GM19238 (cell line): Measurements from ENCODE around the gene IGSF23.
A peak's percentile ranks its signal among the peaks of the same experiment; 100 is the strongest.

Source experiments
- DNase-seq: peaks from one replicate; pipeline ENCODE4 v3.0.0; 2011; ENCODE audit warnings: low spot score; ENCODE audit not compliant: insufficient read length

The IGSF23 gene

DNA sequence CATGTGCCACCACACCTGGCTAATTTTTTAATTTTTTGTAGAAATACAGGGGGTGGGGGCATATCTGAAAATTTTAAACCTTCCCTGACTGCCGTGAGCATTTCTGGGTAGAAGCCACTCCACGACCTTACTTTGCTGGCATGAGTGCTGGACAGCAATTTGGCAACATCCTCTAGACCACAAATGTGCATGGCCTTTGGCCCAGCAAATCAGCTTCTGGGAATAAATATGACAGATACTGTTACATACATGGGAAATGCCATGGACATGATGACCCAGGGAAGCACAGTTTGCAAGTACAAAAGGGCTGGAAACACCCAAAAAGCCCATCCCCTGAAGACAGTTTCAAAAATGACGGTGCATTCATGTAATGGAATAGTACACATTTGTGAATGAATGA is 27.2 kb downstream of the IGSF23 start:
- DNase-seq, result no peak

DNA sequence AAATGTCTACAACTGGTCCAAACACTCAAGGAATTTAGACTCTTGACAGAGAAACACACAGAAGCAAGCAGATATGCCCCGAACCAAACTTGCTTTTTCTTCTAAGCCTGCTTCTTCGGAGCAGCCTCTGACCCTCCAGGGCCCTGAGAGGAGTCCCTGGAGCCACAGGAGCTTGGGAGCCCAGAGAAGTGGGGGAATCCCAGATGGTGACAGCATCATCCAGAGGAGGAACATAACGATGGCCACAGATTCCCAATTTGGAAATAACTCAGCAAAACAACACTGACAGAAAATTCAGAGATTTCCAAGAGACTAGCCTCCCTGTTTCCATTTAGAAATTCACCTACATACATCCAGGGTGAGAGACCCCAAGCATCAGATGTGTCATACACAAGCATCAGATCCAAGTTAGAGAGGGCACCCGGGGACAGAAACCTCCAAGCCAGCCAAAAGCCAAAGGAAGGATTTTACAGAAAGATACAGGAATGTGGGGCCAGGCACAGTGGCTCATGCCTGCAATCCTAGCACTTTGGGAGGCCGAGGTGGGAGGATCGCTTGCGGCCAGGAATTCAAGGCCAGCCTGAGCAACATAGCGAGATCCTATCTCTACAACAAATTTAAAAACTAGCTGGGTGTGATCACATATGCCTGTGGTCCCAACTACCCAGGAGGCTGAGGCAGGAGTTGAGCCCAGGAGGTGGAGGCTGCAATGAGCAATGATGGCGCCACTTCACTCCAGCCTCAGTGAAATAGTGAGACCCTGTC is 28.3 kb downstream of the IGSF23 start:
- no peak for DNase-seq

DNA sequence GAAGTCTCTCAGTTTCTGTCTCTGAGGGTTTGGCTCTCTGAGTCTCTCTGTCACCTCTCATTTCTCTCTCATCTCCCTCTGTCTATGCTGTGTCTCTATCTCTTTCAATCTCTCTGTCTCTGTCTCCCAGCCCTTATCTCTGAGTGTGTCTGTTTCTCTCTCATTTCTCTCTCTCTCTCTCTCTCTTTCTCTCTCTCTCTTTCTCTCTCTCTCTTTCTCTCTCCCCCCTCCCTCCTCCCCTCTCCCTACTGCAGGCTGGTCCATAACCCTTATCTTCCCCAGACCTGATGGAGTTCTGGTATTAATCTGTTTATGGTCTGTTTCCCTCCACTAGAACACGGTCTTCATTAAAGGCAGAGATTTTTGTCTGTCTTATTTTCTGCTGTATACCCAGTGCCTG is 29.0 kb downstream of the IGSF23 start:
- DNase-seq, result no peak

DNA sequence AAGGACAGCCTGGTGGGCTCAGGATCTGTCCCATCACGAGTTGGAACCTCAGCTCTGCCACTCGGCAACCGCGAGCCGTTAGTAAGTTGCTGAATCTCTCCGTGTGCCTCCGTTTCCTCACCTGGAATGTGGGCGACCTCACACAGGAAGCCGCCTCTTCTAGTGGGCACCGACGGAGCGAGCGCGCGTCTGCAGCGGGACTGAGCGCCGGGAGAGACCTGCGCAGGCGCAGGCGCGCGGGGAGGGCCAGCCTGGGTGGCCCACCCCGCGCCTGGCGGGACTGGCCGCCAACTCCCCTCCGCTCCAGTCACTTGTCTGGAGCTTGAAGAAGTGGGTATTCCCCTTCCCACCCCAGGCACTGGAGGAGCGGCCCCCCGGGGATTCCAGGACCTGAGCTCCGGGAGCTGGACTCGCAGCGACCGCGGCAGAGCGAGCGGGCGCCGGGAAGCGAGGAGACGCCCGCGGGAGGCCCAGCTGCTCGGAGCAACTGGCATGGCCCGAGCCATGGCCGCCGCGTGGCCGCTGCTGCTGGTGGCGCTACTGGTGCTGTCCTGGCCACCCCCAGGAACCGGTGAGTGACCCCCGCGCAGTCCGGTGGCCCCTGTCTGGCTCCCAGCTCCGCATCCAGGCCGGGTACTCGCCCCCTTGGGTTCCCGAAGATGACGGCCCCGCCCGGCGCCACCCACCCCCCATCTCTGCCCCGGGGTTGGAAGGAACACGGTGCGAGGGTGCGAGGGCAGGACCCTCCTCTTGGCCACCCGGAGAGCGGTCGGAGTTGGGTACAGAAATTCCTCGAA is 30.4 kb downstream of the IGSF23 start, which contains the start of gene PVR:
Gene PVR (plus strand): TSS at position 306 of the 797 bp plus-strand sequence. CDS start 187 bp downstream, at position 493.
- DNase-seq, result peak; percentile 25

- no peak for DNase-seq
Measured at GRCh38 chr19:44644402-44645016, 31.1 kb downstream of the IGSF23 start.

DNA sequence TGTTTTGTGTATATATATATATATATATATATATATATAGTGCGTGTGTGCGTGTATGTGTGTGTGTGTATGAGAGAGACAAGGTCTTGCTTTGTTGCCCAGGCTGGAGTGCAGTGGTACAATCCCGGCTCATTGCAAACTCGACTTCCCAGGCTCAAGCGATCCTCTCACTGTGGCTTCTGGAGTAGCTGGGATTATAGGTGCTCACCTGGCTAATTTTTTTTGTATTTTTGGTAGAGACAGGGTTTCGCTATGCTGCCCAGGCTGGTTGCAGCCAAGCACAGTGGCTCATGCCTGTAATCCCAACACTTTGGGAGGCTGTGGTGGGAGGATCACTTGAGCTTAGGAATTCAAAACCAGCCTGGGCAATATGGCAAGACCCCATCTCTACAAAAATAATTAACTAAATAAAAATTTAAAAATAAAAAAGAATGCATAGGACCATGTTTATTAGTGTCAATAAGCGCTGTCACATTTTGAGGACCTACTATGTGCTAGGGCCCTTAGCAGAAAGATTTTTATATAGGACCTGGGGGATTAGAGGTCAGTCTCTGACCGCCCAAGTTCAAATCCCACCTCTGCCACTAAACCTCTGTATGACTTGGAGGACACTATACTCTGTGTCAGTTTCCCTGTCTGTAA is 32.2 kb downstream of the IGSF23 start:
- DNase-seq, result no peak

DNA sequence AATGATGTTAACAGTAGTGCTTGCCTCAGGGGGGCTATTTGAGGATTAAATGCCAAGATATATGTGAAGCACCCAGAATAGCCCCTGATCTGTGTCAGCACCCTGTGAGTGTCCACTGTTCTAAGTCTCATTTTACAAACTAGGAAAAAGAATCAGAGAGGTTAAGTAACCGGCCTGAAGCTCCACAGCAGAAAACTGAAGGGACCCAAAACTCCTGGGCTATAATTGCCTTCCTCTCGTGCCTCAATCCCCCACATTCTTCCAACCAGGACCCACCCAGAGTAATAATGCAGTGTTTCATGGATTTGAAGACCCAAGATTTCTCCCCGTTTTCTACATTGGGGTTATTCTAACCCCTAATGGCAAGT is 32.7 kb downstream of the IGSF23 start:
- DNase-seq, result no peak

DNA sequence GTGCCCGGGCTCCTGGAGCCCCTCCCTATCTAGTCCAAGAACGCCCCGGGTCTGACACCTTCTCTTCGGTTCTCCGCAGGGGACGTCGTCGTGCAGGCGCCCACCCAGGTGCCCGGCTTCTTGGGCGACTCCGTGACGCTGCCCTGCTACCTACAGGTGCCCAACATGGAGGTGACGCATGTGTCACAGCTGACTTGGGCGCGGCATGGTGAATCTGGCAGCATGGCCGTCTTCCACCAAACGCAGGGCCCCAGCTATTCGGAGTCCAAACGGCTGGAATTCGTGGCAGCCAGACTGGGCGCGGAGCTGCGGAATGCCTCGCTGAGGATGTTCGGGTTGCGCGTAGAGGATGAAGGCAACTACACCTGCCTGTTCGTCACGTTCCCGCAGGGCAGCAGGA is 33.8 kb downstream of the IGSF23 start:
- DNase-seq, result no peak

DNA sequence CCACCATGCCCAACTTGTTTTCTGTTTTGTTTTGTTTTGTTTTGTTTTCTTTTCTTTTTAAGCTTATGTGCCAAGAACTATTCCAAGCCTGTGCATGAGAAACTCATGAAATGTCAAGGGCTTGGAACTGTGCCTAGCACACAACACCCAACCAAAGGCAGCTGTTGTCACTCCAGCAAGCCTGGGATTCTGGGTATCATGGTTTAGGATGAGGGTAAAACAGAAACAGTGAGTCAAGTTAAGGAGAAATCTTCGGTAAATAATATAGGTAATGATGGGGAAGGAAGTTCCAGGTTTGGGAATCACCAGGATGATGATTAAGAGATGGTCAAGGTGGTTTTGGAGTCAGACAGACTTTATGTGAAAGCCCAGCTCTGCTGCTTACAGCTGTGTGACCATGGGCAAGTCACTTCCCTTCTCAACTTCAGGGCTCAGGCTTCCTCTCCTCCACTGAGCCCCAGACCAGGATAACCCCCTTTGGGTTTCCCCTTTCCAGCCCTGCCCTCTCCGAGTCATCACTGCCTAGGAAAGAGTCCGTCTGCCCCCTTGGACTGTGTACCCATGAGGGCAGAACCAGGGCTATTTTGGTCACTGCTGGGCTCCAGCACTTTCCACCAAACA is 35.4 kb downstream of the IGSF23 start:
- no peak for DNase-seq

DNA sequence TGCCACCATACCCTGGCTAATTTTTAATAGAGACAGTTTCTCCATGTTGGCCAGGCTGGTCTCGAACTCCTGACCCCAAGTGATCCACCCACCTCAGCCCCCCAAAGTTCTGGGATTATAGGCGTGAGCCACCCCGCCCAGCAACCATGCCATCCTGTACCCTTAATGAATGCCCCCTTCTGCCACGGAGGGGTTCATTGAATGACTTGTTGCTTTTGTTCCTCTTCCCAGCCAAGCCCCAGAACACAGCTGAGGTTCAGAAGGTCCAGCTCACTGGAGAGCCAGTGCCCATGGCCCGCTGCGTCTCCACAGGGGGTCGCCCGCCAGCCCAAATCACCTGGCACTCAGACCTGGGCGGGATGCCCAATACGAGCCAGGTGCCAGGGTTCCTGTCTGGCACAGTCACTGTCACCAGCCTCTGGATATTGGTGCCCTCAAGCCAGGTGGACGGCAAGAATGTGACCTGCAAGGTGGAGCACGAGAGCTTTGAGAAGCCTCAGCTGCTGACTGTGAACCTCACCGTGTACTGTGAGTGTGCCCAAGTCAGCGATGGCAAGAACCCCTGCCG is 36.3 kb downstream of the IGSF23 start:
- DNase-seq, result no peak

- DNase-seq, result no peak
Measured at GRCh38 chr19:44653343-44653742, 40.0 kb downstream of the IGSF23 start.

- peak; percentile 81 for DNase-seq
Measured at GRCh38 chr19:44653977-44654774, 40.8 kb downstream of the IGSF23 start.

DNA sequence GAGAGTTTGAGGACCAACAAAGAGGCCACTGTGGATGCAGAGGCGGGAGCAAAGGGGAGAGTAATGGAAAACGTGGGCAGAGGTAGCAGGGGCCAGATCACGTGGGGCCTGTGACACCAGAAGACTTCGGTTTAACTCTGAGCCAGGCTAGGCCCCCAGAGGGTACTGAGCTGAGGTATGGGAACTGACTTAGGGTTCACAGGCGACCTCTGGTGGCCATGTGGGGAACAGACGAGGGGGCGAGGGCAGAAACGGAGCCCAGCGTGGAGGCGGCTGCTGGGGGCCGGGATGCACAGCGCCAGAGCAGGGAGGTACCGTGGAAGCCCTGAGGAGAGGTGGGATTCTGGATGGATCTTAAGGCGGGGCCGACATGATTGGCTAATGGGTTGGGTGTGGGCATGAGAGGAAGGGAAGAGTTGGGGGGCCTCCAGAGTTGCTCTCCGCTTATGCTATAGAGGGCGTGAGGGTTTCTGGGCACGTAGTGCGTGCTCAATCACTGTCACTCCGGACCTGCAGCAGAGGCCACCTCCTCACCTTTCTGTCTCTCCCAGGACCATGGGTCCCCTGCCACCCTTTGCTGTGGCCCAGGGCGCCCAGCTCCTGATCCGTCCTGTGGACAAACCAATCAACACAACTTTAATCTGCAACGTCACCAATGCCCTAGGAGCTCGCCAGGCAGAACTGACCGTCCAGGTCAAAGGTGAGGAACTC is 44.0 kb downstream of the IGSF23 start:
- peak; percentile 68 for DNase-seq

DNA sequence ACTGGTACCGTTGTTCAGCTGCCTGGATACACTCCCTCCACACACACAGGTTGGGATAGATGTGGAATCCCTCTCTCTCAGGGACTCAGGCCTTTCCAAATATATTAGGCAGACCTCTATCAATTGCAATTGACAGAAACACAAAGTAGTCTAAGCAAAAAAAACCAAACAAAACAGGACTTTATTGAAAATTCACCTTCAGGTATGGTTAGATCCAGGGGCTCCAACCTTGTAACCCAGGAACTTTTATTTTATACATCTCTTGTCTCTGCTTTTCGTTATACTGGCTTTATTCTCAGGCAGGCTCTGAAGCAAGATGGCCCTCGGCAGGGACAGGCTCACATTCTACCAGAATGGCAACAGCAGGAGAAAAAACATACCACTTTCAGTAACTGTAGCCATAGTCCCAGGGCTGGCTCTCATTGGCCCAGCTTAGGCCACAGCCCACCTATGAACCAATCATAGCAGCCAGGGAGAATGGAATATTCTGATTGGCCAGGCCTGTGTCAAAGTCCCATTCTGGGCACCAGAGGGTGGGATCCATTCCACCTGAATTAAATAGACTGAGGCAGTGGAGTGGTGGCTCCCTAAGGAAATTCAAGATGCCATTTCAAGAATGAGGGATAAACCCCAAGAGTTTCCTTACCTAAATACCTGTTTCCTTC is 44.8 kb downstream of the IGSF23 start:
- DNase-seq, result no peak

DNA sequence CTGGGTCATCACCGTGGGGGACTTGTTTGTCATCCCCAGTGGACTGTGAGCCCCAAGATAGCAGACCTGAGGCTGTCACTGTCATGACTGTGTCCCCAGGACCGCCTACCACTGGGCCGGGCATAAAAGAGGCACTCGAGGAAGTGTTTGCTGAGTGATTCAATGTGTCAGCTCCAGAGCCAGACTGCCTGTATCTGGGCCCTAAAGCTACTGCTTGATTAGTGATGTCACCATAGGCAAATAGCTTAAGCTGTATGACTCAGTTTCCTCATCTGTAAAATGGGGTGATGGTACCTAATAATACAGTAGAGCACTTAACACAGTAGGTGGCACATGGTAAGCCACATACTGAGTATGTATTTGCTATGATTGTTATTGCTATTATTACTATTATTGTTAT is 46.7 kb downstream of the IGSF23 start:
- no peak for DNase-seq

DNA sequence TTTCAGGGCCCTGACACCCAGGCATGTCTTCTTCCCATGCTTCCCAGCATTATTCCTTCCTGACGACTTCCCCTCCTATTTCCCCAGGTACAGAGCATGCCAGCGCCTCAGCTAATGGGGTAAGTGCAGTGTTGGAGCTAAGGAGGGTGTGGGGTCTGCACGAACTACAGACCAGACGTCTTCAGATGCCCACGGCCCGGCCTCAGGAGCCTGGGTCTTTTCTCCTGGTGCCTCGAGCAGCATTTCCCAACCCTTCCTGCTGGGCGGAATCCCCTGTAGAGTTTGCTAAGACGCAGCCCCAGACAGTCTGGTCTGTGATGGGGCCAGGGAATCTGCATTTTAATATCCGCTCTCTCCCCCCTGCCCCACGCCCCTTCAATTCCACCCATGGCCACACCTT is 47.8 kb downstream of the IGSF23 start:
- no peak for DNase-seq

DNA sequence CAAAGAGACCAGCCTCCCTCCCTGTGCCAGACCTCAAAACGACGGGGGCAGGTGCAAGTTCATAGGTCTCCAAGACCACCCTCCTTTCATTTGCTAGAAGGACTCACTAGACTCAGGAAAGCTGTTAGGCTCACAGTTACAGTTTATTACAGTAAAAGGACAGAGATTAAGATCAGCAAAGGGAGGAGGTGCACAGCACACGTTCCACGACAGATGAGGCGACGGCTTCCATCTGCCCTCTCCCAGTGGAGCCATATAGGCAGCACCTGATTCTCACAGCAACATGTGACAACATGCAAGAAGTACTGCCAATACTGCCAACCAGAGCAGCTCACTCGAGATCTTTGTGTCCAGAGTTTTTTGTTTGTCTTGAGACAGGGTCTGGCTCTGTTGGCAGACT is 48.5 kb downstream of the IGSF23 start:
- no peak for DNase-seq

- DNase-seq, result no peak
Measured at GRCh38 chr19:44662691-44663385, 49.5 kb downstream of the IGSF23 start.
